LNCAP (cell line): ENCODE results near the gene IP6K3.

Experiments
- TF ChIP-seq, protein P1 (sequence below): fragments of 450-650 bp; IDR thresholded peaks from 2 replicates; pipeline ENCODE4 v1.5.1; 2017; ENCODE audit warnings: mild to moderate bottlenecking

The IP6K3 gene

DNA sequence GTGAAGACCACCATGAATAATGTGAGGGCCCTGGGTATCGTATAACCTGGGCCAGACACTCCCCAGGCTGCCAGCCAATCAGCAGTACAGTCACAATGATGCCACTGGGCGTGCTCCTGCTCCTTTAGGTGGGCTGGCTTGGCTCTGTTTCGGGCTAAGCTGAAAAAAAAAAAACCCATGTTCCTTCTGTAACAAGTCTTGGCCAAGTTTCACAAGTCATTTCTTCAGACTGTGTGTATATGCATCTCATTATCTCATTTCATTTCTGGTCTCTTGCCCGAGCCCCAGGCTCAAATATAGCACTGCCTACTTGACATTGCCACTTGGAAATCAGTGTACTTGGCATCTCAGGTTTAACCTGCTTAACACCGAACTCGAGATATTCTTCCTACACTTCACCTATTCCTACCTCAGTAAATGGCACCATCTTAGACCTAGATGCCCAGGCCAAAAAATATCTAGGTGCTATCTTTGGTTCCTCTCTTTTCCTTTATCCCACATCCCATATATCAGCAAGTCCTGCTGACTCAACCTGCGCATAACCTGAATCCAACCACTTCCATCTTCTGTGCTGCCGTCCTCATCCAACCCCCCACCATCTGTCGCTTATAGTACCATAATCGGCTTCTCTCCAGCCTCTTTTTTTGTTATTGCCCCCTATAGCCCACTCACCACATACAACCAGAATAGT lies 37.0 kb downstream of the IP6K3 start:
- TF ChIP-seq, protein P1, sequence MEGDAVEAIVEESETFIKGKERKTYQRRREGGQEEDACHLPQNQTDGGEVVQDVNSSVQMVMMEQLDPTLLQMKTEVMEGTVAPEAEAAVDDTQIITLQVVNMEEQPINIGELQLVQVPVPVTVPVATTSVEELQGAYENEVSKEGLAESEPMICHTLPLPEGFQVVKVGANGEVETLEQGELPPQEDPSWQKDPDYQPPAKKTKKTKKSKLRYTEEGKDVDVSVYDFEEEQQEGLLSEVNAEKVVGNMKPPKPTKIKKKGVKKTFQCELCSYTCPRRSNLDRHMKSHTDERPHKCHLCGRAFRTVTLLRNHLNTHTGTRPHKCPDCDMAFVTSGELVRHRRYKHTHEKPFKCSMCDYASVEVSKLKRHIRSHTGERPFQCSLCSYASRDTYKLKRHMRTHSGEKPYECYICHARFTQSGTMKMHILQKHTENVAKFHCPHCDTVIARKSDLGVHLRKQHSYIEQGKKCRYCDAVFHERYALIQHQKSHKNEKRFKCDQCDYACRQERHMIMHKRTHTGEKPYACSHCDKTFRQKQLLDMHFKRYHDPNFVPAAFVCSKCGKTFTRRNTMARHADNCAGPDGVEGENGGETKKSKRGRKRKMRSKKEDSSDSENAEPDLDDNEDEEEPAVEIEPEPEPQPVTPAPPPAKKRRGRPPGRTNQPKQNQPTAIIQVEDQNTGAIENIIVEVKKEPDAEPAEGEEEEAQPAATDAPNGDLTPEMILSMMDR: no peak

DNA sequence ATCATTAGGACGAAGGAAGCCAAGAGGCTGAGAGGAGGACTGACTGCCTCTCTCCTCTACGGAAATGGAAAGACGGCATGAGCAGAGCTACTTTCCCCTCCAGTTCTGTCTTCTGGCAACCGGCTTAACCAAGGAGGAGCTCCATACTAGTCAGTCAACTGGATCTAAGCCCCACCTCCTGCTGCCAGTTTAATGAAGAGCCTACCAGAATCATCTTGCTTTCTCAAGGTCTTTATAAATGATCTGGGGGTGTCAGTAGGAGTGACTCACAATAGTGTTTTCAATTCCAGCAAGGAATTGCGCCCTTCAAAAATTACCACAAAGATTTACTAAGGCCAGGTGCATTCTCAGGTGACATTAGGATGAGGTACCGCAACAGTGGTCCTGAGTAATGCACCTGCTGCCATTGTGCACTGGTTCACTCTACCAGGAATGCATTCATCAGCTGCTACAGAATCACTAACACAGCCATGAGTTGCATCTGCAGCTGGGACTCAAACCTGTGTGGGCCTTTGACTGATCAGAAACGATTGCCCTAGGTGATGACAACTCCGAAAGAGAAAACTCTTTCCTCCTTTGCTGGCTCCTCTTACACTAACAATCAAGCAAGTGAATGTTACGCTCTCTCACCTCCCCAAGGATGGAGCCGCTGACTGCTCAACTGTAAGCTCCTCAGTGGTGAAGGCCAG lies 38.0 kb downstream of the IP6K3 start:
- TF ChIP-seq, protein P1: no peak

DNA sequence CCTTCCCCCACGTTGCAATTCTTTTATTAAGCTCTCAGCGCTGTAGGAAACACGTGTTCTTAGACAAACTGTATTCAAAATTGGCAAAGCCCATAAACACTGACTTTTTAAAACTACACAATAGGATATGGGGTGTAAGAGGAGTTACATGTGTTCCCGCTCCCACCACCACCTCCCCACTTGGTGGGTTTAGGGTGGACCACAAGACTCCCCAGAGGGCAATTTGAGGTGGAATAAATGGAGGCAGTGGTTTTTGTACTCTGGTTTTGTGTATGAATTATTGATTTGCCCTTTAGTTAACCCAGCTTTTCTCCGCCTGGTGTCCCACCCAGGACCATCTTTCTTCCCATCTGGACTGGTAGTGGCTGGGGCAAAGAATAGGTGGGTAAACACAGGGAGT lies 38.9 kb downstream of the IP6K3 start:
- TF ChIP-seq, protein P1: no peak

DNA sequence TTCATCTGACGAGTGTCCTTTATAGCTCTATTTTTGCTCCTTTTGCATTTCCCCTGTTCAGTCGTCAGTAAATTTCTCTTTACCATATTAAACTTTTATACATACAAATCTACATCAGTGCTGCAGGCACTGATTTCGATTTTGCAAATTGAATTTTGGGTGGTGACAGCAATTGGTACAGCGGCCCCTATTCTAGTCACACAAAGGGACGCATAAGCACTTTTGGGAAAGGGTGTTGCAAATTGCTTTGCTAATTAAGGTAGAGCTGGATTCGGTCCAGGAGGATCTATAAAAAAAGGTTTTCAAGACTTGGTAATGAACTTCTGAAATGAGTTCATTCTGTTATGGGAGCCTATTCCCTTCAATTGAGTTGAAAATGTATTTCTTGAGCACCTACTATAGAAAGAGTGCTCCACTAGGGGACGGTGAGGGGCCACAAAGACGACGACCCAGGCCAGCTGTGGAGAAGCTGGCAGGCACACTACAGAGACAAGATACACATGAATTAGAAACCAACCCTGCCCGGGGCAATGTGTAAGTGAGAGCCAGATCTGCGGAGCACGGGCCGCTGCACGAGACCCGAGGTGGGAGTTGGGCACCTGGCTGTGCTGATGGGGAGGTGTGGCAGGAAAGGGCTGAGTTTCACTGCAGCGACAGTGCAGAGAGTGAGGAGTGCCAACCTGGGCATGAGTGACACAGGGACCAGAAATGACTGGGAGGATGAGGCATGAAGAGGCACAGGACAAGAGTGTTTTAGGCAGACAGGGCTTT lies 40.6 kb downstream of the IP6K3 start:
- TF ChIP-seq, protein P1: no peak

DNA sequence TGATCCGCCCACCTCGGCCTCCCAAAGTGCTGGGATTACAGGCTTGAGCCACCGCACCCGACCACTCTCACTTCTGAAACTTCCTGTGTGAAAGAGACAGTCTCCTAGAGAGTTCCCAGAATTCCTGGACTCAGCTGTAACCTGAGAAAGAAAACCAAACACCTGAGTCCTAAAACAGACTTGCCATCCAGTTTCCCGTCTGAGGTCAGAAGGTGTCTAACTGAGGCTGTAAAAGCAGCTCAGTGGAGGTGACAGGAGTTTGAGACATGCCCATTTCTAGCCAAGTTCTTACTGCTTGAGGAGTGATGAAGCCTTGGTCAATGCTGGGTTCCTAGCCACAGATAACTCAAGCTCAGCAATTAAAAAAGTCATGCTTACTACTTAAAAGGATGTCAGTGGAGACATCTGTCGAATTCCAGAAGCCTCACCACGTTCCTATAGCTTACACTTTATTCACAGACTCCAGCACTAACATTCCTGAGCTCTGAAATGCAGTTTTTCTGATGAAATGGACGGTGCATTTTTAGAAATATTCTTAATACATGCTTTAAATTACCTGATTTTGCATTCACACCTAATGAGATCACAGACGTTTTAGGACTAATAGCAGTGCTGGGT lies 41.3 kb downstream of the IP6K3 start:
- TF ChIP-seq, protein P1: no peak

DNA sequence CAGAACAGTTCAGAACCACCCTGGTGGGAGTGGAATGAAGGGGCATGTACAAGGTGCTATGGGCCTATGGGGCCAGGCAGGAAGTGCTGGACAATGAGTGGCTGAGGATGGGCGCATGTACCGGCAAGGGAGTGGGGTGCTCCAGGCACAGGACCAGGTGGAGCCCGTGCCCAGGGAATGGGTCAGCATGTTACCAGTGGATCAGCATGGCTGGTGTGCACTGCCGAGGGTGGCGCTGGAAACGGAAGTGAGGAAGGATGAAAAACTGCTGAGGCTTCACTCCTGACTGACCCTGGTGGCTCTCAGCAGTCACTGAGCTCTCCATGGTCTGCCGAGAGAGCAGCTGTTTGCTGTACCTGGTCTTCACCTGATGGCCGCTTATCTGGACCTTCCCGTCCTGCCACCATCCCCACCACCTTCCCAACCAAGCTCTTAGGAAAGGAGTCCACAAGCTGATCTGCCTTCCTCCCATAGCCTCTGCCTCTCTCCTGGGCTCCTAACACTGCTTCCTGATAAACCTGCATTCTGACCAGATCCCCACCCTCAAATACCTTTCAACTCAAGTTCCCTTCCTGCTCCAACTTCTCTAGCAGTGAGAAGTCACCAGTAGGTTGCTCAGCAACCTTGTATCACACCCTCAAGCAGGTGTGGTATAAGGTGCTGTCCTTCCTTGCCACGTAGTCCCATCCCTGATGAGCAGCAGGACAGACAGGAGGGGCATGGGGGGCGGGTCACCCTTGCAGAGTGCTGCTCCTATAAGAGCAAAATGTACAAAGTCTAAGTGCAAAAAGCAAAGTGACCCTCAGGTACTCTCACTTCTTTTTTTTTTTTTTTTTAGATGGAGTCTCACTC lies 42.3 kb downstream of the IP6K3 start:
- TF ChIP-seq, protein P1: no peak
